HL-60/S4 treated with phorbol 12-myristate 13-acetate at 8.2 ng/mL for 4 days and 3 days (cell line): ENCODE results near the gene MARCHF10.
"Not testable (repeated sequence)": the region's sequence is repeated elsewhere in the genome, so short reads cannot be mapped to it uniquely, and the experiment has no call there.

Experiments used
- in situ Hi-C: fragments of 300-500 bp; cut with MboI; formaldehyde crosslinking; loops from 2 replicates; pipeline ENCODE4 v1.15.0; 2022; ENCODE audit warnings: low sequenced_read_pairs

Gene MARCHF10

GRCh38 chr17:62807812-62808575 is at the start of gene MARCHF10:
TSS of gene MARCHF10 (minus strand) at chr17:62808314. CDS start at chr17:62801735, 6,579 bp downstream.
- in situ Hi-C loops: no loop called here

GRCh38 chr17:62857526-62857925 is 49.4 kb upstream of the MARCHF10 start:
- in situ Hi-C loops: no loop called here

GRCh38 chr17:62856594-62856993 is 48.5 kb upstream of the MARCHF10 start:
- in situ Hi-C loops: no loop called here

GRCh38 chr17:62855156-62855555 is 47.0 kb upstream of the MARCHF10 start:
- in situ Hi-C loops: no loop called here

DNA sequence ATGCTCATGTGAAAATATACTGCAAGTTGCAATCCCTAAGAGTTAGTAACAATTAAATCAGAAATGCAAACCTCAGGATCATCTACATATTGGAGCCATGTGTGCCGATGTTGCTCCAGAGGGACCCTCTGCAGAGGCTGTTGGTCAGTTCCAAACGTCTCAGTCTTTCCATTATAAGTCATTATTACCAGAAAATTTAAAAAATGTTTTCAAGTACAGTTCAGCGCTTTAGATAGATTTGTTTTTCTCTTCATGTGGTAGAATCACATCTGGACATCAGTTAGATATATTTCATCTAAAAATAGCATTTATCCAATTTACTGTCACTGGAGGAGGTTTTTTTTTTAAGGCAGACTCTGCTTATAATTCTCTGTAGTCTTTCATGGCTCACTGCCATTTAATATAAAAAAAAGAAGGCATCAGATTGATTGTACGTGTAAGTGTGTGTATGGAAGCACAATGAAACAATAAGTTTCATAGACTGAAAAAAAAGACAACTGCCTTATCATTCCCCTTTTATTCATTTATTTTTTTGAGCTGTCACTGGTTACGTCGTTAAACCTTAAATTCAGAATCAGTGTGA is 46.1 kb upstream of the MARCHF10 start:
- in situ Hi-C loops: no loop called here

- in situ Hi-C loops: no loop called here
These were observed 44.1 kb upstream of the MARCHF10 start for GRCh38 chr17:62852195-62852594.

- in situ Hi-C loops: not testable (repeated sequence)
These were observed 41.7 kb upstream of the MARCHF10 start for GRCh38 chr17:62849591-62850415.

DNA sequence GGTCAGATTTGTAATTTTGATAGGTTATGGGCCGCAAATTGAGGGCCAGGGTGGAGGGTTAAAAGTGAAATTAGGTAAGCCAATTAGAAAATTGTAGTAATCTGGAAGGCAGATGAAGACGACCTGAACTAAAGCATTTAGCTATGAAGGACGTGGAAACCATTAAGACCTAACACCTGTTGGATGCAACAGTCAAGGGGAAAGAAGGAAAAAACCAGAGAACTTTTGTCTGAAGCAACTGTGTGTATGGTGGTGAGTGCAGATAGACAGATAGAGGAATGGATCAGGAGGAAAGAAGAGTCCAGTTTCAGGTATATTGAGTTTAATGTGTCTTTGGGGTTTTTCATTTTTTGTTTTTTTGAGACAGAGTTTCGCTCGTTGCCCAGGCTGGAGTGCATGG is 40.2 kb upstream of the MARCHF10 start:
- in situ Hi-C loops: no loop called here

DNA sequence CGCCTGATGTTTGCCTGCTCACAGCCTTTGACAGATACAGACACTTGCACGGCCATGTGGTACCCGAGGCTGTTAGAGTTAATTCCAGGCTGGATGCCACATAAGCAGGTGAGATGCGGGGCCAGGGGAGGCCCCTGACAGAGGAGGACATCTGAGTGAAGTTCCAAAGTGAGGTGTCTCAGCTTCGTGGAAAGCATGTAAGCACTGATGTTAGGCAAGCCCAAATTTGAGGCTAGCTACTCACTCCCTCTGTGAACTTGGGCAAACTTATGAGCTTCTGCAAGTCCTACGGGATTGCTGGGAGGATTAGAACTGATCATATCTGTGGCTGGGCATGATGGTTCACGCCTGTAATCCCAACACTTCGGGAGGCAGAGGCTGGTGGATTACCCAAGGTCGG is 39.3 kb upstream of the MARCHF10 start:
- in situ Hi-C loops: no loop called here

- in situ Hi-C loops: no loop called here
These were observed 32.8 kb upstream of the MARCHF10 start for GRCh38 chr17:62840871-62841270.

- in situ Hi-C loops: not testable (repeated sequence)
These were observed 25.7 kb upstream of the MARCHF10 start for GRCh38 chr17:62833816-62834215.

GRCh38 chr17:62832405-62832804 is 24.3 kb upstream of the MARCHF10 start:
- in situ Hi-C loops: no loop called here

DNA sequence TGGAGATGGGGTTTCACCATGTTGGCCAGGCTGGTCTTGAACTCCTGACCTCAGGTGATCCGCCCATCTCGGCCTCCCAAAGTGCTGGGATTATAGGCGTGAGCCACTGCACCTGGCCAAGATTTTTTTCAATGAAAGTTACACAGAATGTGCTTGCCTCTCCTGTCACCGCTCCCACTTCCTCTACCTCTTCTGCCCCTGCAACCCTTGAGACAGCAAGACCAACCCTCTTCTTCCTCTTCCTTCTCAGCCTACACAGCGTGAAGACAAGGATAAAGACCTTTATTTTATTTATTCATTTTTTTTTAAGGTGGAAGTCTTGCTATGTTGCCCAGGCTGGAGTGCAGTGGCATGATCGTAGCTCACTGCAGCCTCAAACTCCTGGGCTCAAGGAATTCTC is 23.0 kb upstream of the MARCHF10 start:
- in situ Hi-C loops: not testable (repeated sequence)

DNA sequence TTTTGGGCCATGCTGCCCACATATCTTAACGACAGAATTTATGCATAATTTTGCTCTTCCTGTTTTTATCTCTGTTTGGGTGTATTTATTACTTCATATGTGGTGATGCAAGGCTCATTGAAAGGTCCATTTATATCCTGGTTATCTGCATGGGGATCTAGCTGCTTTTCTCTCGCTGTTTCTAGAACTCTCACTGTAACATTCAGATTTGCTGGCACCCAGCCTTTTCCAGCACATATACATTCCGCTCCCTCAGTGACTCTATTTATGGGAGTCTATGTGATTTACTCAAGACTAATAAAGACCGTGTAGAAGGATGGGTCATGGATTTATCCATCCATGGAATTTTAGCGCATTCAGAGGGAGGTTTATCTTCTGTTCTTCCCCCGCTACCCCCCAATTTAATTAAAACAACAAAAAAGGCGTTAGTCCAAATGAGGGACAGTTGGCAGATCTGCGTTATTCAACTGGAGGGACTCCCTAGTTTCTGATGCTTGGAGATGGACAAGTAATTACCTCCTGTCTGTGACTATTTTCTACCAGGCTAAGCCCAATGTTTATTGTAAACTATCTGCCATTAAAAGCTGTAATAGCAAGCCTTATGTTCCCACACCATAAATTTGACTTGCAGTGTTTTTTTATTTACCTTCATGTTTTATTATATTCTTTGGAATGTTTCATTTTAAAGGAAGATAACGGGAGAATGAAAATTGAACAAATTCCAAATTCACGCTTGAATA is 19.8 kb upstream of the MARCHF10 start:
- in situ Hi-C loops: no loop called here

DNA sequence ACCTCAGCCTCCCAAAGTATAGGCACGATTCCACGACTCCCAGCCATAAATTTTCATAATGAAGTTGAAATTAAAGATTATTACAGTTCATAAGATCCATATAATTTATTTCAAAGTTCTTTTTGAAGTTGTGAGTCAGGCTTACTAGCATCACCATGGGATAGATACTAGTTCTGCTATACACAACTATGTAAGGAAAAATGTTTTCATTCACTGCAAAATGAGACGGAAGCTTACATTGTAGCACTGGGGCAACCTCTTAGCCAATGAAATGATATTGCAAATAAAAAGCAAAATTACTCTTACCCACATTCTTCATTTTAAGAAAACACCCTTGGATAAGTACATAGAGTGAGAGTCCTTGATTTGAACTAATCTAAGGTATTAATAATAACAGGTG is 18.8 kb upstream of the MARCHF10 start:
- in situ Hi-C loops: no loop called here

GRCh38 chr17:62825182-62825581 is 17.1 kb upstream of the MARCHF10 start:
- in situ Hi-C loops: no loop called here

DNA sequence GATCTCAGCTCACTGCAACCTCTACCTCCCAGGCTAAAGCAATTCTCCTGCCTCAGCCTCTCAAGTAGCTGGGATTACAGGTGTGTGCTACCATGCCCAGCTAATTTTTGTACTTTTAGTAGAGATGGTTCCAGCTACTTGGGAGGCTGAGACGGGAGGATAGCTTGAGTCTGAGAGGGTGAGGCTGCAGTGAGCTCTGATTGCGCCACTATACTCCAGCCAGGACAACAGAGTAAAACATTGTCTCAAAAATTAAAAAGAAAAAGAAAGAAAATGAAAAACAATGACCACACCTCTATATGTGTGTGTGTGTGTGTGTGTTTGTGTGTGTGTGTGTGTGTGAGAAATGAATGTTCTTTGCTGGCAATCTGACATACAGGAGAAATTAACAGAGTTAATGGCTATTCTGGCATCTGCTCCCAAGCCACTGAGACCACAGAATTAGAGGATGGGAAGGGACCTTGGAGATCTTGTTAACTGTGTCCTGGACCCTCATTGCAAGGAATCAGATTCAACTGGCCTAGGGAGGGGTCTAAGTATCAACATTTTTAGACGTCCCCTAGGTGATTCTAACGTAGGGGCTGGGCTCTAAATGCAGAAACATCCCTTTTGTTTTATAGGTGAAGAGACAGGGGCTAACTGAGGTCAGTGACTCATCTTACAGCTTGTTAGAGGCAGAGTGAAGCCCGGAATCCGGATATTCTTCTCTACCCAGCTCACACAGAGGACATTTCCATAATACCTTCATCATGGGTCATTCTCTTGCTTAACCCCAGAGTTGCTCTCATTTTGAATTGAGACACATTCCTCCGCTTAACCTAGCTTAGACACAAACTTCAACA is 16.4 kb upstream of the MARCHF10 start:
- in situ Hi-C loops: no loop called here

GRCh38 chr17:62823111-62823893 is 15.2 kb upstream of the MARCHF10 start:
- in situ Hi-C loops: no loop called here
